Stimulated activated CD8-positive, alpha-beta memory T cell treated with anti-CD3 and anti-CD28 coated beads, Interleukin-2, amount 100 ng/mL, for 1 hour (primary cell): Measurements from ENCODE around the gene NFU1.
"Not testable (repeated sequence)": the region's sequence is repeated elsewhere in the genome, so short reads cannot be mapped to it uniquely, and the experiment has no call there.

ENCODE experiments used
- DNase-seq, 2 donors: peaks; one replicate each; pipeline ENCODE4 v3.0.0-alpha.2; 2020; ENCODE audit warnings: low read depth in 2 of 2

NFU1 gene

DNA sequence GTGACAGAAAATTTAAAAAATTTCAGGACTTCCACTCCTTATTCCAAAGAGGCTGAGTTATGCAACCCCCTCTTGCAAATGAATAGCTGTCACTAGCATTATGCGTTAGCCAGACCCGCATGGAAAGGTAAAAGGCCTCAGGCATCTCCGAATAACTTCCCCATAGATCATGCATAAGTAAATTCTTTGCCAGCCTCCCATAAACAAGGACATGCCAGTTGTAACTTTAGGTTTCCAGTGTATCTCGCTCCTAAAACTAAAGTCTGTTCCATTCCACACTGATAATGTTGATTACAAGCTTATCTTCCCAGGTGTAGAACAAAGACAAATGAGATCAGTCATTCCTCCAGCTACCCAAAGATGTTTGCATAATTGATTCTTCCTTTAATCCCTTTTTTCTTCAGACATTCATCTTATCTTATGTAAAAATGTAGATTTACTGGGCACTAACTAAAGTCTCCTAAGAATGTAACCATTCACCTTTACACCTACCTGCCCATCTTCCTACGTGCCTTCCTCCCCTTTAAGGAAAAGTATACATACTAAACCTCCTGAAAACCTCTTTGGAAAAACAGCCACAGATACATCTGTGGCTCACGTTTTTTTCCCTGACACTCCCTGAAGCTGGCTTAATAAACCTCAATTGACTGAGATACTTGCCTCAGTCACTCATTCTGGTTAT is 13.6 kb upstream of the NFU1 start:
- no peak for DNase-seq

DNA sequence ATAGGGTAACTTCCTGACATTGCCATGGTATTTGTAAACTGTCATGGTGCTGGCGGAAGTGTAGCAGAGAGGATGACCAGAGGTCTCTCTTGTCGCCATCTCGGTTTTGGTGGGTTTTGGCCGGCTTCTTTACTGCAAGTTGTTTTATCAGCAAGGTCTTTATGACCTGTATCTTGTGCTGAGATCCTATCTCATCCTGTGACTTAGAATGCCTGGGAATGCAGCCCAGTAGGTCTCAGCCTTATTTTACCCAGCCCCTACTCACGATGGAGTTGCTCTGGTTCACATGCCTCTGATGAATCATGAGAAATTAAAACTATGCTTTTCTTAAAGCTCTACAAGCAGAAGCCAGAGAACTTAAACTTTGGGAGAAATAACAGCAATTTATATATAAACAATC is 12.7 kb upstream of the NFU1 start:
- no peak for DNase-seq

DNA sequence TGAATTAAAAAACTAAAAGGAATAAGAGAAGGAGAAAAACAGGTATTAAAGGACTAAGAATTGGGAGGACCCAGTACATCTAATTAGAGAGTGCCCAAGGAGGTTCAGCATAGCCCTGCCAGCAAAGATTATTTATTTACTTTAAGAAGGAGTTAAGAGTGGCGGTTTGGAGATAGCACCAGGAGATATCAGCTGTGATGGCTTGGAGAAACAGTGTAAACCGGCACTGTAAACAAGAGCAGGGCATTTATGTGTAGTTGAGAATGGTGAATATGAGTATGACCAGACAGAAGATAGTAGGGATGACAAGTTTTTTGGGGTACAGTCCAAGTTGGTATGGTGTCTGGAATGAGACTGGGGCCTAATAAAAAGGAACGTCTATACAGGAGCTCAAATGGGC is 6.4 kb upstream of the NFU1 start:
- not testable (repeated sequence) for DNase-seq

DNA sequence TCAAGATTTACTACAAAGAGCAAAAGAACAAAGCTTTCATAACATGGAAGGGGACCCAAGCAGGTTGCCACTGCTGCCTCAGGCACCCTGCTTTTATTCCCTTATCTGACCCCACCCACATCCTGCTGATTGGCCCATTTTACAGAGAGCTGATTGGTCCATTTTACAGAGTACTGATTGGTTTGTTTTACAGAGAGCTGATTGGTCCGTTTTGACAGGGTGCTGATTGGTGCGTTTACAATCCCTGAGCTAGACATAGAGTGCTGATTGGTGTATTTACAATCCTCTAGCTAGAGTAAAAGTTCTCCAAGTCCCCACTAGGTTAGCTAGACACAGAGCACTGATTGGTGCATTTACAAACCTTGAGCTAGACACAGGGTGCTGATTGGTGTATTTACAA is 2.3 kb upstream of the NFU1 start:
- DNase-seq, result not testable (repeated sequence)

DNA sequence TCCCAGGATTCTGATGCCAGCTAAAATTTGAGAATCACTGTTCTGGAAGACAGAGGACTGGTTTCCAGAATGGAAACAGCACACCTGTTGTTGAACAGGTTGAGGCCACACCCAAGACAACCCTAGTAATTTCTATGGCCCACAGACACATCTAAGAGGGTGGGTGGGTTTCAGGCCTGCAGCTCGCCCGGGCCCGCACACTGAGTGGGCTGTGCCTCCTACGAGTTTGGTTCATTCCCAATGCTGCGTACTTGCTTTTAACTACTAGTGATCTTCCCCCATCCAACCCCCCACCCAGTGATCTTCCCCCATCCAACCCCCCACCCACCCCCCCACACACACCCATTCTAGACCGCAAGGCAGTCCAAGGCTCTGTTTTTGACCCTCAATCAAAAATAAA is 1.3 kb upstream of the NFU1 start:
- DNase-seq, result no peak

DNA sequence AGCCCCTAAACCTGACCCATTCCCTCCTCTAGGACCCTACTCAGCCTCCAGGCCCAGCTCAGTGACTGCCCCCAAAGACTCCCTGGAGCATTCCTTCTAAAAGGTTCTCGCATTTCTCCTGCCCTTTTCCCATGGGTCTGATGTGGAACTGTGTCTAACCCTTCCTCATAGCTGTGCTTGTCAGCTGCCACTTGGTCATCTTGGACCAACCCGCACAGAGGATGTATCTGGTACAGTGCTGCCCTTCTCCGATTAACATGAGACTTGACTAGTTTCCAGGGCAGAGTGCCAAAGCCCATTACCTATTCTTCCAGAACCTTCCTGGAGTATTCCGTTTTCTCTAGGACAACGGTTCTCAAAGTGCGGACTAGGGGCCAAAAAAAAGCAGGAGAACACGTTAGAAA is 518 bp upstream of the NFU1 start:
- DNase-seq, result no peak

DNA sequence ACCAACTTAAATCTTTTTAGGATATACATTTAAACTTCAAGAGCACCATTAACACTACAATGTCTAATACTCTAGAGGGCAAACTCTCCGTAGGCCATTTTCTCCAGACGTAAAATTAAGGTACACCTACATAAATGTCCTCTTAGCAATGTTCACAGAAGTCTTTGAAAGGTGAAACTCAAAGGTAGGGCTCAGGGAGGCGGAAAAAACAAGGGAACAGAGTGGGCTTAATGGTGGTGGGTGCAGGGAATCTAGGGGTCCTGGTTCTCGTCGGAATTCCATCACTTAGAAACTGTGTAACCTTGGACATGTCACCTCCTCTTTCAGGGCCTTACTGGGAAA is 668 bp downstream of the NFU1 start:
- no peak for DNase-seq

DNA sequence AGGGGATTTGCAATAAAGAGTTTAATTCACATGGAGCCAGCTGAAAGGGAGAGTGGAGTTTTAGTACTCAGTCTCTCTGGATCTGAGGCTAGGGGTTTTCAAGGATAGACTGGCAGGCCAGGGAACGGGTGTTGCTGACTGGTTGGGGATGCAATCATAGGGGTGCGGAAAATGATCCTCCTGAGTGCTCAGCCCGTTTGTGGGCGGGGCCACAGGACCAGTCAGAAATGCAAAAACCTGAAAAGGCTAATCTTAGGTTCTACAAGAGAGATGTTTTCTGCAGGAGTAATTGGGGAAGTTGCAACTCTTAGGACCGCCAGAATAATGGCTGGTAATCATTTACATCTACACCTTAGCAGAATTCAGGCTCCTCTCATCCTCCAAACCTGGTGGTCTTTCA is 2.5 kb downstream of the NFU1 start:
- DNase-seq, result no peak

DNA sequence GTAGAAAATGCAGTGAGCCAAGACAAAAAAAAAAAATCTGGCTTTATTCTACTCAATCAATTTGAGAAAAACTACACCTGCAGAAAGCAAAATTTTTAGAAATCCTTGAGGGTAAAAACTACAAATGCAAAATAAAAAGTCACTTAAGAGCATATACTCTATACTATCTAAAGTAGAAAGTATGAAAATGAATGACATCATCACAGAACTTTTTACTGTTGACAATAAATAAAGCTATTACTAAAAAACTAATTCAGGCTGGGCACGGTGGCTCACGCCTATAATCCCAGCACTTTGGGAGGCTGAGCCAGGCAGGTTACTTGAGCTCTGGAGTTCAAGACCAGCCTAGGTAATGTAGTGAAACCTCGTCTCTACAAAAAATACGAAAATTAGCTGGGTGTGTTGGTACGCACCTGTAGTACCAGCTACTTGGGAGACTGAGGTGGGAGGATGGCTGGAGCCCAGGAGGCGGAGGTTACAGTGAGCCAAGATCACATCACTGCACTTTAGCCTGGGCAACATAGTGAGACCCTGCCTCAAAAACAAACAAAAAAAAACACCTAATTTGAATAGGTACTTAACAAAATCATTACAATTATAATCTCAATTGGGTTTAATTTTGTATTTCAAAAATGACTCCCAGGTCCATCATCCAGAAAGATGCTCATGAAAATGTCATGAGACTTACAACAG is 7.6 kb downstream of the NFU1 start:
- no peak for DNase-seq

DNA sequence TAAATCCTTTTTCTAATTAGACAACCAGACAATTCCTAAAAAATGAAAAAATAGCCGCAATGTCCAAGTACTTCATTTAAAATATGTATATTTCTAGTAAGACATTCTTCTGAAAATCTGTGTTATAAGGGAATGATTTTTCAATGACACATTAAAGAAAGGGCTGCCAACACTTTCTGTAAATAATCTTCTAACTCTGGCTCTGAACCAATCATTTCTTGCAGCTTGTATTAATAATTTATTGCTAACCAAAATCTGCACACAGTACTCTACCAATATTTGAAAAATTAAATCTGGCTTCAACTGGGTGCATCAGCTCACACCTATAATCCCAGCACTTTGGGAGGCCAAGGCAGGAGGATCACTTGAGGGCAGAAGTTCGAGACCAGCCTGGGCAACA is 8.3 kb downstream of the NFU1 start:
- DNase-seq, result no peak

DNA sequence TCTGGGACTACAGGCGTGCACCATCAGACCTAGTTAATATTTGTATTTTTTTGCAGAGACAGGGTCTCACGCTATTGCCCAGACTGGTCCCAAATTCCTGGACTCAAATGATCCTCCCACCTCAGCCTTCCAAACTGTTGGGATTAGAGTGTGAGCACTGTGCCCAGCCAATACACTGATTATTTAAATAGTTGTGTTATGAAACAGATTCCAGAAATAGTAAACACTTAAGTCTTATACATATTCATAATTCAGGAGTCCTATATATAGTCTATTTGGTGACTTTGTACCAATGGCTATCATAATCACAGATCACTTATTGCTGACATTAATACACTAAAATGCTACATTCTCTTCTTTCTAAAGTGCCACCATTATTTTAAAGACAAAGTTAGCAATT is 12.8 kb downstream of the NFU1 start:
- no peak for DNase-seq

DNA sequence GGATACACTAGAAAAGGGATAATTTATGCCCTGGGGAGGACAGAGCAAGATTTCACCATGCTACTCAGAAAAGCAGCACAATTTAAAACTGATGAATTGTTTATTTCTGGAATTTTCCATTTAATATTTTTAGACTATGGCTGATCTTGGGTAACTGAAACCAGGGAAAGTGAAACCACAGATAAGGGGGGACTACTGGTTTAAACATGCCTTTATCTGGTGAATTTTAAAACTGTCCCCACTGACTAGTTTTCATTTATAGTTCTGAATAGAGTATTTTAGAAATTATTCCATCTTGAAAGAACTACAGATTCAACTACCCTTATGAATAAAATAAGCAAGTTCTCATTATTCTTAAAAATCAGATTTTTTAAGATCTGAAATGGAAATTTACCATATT is 15.0 kb downstream of the NFU1 start:
- no peak for DNase-seq

DNA sequence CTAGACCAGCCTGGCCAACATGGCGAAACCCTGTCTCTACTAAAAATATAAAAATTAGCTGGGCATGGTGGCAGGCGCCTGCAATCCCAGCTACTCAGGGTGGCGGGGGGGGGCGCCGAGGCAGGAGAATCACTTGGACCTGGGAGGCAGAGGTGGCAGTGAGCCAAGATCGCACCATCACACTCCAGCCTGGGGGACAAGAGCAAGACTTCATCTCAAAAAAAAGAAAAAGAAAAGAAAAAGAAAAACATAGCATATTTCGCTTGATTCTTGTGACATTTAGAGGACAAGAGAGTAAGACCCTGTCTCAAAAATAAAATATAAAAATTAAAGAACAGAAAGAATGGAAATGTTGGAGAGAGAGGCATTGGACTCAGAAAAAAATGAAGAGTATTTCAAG is 18.1 kb downstream of the NFU1 start:
- not testable (repeated sequence) for DNase-seq

DNA sequence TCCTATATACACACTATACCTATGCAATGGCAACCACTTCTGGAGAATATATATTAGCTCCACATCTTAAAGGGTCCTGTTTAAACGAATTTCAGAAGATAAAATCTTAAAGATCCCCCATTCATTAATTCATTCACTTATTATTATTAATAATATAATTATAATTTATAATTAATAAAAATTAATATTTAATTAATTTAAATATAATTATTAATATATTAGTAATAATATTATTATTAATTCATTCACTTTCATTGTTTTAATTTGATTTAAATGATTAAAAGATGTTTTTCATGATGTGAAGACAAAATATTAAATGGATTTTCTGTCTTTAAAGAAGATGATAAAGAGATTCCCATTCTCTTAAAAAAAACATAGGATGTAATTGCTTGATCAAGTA is 21.1 kb downstream of the NFU1 start:
- DNase-seq, result no peak

DNA sequence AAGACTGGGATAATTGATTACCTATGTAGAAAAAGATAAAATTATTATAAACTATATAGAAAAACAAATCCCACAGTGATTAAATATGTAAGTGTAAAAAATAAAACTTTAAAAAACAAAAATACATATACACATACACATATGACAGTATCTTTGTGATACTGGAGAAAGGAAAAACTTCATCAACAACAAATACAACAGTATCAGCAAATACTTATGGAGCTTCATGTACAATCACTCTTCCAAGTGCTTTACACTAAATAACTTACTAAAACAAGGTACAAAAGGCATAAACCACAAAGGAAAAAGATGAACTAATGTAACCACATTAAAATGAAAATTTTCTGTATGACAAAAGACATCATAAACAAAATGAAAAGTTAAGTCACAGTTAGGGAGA is 26.1 kb downstream of the NFU1 start:
- DNase-seq, result no peak

DNA sequence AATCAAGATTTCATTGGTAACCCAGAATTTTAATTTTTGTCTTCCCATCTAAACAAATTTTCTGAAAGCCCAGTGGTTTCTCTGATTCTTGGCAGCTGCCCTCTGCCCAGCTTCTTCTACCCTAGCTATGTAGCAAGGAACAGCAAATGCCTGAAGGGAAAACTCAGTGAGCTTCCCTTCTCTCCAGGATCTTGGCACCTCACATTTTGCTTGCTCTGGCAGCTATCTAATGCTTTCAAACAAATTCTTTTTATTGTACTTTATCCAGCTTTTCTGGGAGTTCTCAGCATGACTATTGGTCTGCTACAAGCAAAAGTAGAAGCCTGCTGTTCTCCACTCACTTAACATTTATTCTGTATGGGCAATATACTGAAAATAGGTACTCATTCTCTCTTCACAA is 31.9 kb downstream of the NFU1 start:
- DNase-seq, result no peak

DNA sequence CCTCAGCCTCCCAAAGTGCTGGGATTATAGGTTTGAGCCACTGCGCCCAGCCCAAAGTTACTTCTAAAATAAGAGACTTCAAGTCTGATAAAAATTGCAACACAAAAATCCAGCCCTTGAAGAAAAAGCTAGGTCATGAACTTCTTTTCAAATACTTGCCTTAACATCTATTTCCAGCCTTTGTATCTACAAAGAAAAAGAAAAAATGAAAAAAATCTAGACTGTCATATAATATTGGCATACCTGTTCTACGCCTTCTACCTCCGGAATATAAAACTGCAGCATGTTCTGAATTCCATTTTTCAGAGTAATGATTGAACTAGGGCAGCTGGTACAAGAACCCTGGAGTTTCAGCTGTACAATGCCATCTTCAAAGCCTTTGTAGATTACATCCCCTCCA is 37.1 kb downstream of the NFU1 start:
- no peak for DNase-seq

DNA sequence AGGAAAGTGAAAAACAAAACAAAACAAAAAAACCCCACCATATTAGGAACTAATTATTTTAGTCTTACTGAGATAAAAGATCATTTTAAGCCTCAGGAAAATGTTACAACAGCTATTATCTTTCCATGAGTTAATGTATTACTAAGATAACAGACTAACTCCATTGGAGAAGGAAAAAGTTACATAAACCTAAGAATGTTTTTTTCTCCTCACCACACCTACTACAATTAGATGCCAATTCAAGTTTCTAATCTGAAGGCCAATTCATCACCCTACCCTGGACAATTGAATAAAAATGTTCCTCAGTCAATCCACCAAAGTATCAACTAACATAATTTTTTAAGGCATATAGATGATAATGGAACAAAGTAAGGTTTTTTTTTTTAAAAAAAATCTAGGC is 40.0 kb downstream of the NFU1 start:
- no peak for DNase-seq

DNA sequence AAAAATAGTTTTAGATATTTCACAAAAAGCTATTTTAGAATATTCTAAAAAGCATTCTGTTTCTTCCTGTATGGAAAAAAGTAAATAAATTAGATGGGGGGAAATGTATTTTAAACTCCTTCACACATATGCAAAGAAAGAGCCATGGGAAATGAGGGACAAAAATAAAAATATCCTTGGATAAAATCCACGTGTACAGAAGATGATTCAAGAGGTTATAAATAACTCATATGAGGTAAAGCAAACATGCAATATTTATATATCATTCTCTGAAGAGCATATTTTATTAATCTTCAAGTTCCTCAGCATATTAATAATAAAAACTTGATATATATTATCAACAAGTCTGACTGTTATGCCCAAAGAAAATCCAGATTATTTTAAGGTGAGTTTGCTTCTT is 41.4 kb downstream of the NFU1 start:
- DNase-seq, result no peak

DNA sequence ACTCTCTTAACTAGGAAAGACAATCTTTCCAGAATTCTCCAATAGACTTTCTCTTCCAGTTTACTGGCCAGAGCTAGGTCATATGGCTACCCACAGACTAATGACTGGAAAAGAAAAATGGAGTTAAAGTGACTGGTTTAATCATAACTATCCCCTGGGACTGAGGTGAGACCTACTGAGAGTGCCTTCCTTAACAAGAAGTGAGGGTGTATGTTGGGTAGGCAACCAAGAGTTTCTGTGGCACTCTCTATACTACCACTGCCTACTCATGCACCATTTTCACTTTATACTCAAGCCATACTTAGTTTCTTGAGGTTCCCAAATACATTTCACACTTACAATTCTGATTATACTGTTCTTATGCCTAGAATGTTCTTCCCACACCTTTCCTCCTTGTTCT is 43.3 kb downstream of the NFU1 start:
- DNase-seq, result no peak

DNA sequence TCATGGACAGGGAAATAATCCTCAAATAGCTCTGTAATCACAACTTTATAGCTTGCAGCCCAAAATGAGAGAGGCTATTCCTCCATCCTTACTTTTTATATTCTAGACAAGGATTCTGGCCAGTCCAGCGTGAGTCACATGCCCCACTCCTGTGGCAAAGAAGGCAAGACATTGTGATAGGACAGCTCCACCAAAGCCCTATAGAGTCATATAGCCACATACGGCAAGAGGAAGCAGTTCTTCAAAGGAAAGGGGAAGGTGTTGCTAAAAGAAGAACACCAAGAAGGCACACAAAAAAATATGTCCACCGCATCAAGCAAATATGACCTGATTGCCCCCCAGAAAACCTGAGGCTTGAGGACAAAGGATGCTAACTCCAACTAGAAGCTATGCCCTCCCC is 46.8 kb downstream of the NFU1 start:
- no peak for DNase-seq

DNA sequence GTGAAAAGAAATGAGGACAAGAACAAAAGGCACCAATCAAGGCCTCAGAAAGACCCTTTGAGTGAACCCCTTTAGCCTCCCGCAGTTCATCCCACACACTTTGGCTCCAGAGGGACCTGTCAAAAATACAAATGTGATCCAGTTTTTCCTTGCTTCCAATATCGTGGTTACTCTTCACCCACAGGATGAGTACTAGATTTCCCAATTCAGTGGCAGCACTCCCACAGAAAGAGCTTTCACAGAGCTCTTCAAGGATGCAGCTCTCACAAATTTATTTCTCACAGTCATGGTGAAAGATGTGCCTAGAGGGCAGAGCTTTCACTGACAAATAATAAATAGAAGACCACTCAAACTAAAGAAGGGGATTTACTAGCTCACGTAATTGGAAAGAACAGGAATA is 47.2 kb downstream of the NFU1 start:
- no peak for DNase-seq

DNA sequence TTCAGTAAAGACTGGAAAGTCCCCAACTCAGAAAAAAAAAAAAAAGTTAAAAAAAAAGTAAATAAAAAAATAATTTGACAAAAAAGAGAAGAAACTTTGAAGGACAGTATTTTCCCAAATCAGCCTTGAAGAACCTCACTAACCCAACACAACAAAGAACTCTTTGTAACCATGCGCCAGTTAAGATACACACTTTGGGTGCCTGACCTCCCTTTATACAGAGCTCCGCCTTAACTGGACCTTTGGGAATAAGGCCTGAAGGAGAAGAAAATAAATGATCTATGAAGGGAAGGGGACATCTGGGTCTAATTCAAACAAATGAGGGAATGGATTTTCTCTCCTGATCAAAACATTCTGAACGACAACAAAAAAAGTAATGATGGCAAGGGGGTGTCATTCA is 48.0 kb downstream of the NFU1 start:
- DNase-seq, result no peak
